HG03025 (cell line): ENCODE results near the gene SV2C.

ENCODE experiments used
- ATAC-seq: cut with Tn5 transposase; IDR thresholded peaks from one replicate; pipeline ENCODE4 v1.9.1; 2021; ENCODE audit warnings: mild to moderate bottlenecking, moderate library complexity; ENCODE audit not compliant: unreplicated experiment, low FRiP score

Gene SV2C

GRCh38 chr5:76399268-76399667, 316.1 kb downstream of the SV2C start:
- no peak for ATAC-seq

GRCh38 chr5:76400466-76400865, 317.3 kb downstream of the SV2C start:
- ATAC-seq, result no peak

GRCh38 chr5:76401801-76402250, 318.6 kb downstream of the SV2C start:
- ATAC-seq, result no peak

GRCh38 chr5:76402251-76402885, 319.2 kb downstream of the SV2C start:
- ATAC-seq, result peak; percentile 39

GRCh38 chr5:76402886-76403765, 319.9 kb downstream of the SV2C start, which contains the start of gene IQGAP2:
TSS of gene IQGAP2 (plus strand) at chr5:76403285. CDS start at chr5:76403546, 261 bp downstream.
- ATAC-seq, result peak; percentile 53
